Body of pancreas (tissue), 4 donors: Measurements from ENCODE around the gene CBR4. TPM values are rescaled to one million over a fixed set of nuclear protein-coding genes. Genes with fewer than 3 reads are reported as not detected.

ENCODE experiments used
- ATAC-seq: fragments of 150-250 bp; one replicate; pipeline ENCODE4 v1.9.1; 2016
- DNase-seq, 4 donors: peaks; one replicate each; pipeline ENCODE4 v3.0.0-alpha.2; 2019
- H3K27ac ChIP-seq, 4 donors: fragments of 200-600 bp; sonication (generic); 1 replicate in 3 of 4; 2 replicates in 1 of 4; pipeline versions ENCODE4 v1.5.1 to v1.6.1; 2016 to 2019; ENCODE audit warnings: mild to moderate bottlenecking in 1 of 4, mixed read lengths in 1 of 4, moderate library complexity in 1 of 4
- H3K27me3 ChIP-seq, 2 donors: fragments of 200-600 bp; sonication (generic); one replicate each; pipeline ENCODE4 v1.6.0; 2016; ENCODE audit warnings: mild to moderate bottlenecking in 1 of 2
- H3K36me3 ChIP-seq, 2 donors: fragments of 200-600 bp; sonication (generic); replicated peaks in 1 of 2; 2 replicates each; pipeline ENCODE4 v1.5.1; 2016; ENCODE audit warnings: low read depth in 2 of 2; ENCODE audit not compliant: insufficient read depth in 1 of 2
- H3K4me1 ChIP-seq: fragments of 200-600 bp; sonication (generic); one replicate; pipeline ENCODE4 v1.6.0; 2016
- H3K4me3 ChIP-seq, 2 donors: fragments of 200-600 bp; sonication (generic); 1 replicate in 1 of 2; 2 replicates in 1 of 2; pipeline ENCODE4 v1.5.1; 2016 to 2019
- H3K9me3 ChIP-seq, 3 donors: fragments of 200-600 bp; sonication (generic); 1 replicate in 2 of 3; 2 replicates in 1 of 3; pipeline ENCODE4 v1.5.1; 2016
- CTCF ChIP-seq, 7 experiments: fragments of 450-650 bp in 4 of 7; fragments of 200-600 bp in 3 of 7; sonication (generic) in 3 of 7; IDR thresholded peaks; one replicate each; pipeline ENCODE4 v1.5.1; 2016 to 2019; ENCODE audit warnings: antibody characterized with exemption in 7 of 7
- POLR2A ChIP-seq, 3 donors: fragments of 450-650 bp; IDR thresholded peaks; one replicate each; pipeline ENCODE4 v1.6.1; 2016; ENCODE audit warnings: antibody characterized with exemption in 3 of 3, mild to moderate bottlenecking in 2 of 3
- WGBS, 2 donors: methylation state at CpG; one replicate each; pipeline ENCODE4 v1.1.5; 2017; 5-methylcytosine and 5-hydroxymethylcytosine counted together
- intact Hi-C: fragments of 100-400 bp; cut with DNase I; formaldehyde crosslinking; loops from one replicate; pipeline ENCODE4 v1.15.1; 2023
- total RNA-seq, 2 donors: library from RNA; depleted of rRNA; stranded (reverse); fragments of >200 nt; gene quantifications; one replicate each; pipeline ENCODE4 v1.1.0, GENCODE V29; 2016

Gene CBR4
- total RNA-seq, 2 donors from 2014 or later = 24.1 to 24.4 TPM

GRCh38 chr4:168981942-168982341 lies 28.1 kb downstream of the CBR4 start:
- intact Hi-C loops = no loop called here
- no peak overlapping the region for H3K27ac ChIP-seq
- TF ChIP-seq POLR2A (IDR thresholded peaks at IDR 0.05) = no peak
- no peak for TF ChIP-seq CTCF (IDR thresholded peaks at IDR 0.05)
- H3K36me3 ChIP-seq = peaks cover 0 to 3% of the 10 kb centered on the region in 2 donors
- DNase-seq = no peak
- WGBS, 2 donors = 88 to 100% methylated on average over 1 of the region's 1 CpG
- H3K27me3 ChIP-seq = no peaks in the 10 kb centered on the region
- no peaks in the 10 kb centered on the region for H3K9me3 ChIP-seq
- H3K4me1 ChIP-seq = no peaks in the 10 kb centered on the region
- H3K4me3 ChIP-seq = no peak overlapping the region
- ATAC-seq = no peak

GRCh38 chr4:168981460-168981859 lies 28.6 kb downstream of the CBR4 start:
- ATAC-seq (no peak), DNase-seq (no peak)
- no peak overlapping the region for H3K4me3 ChIP-seq
- TF ChIP-seq CTCF (IDR thresholded peaks at IDR 0.05) (no peak), POLR2A (IDR thresholded peaks at IDR 0.05) (no peak)
- H3K27me3 ChIP-seq = no peaks in the 10 kb centered on the region
- H3K9me3 ChIP-seq = no peaks in the 10 kb centered on the region
- peaks cover 0 to 6% of the 10 kb centered on the region in 2 donors for H3K36me3 ChIP-seq
- intact Hi-C loops = no loop called here
- H3K27ac ChIP-seq = no peak overlapping the region
- no peaks in the 10 kb centered on the region for H3K4me1 ChIP-seq

GRCh38 chr4:168979338-168979737 lies 30.7 kb downstream of the CBR4 start:
- ATAC-seq (no peak), DNase-seq (no peak)
- Histone ChIP-seq H3K9me3 (no peaks in the 10 kb centered on the region), H3K36me3 (peaks cover 4 to 7% of the 10 kb centered on the region in 2 donors), H3K4me1 (no peaks in the 10 kb centered on the region), H3K4me3 (no peak overlapping the region), H3K27me3 (no peaks in the 10 kb centered on the region), H3K27ac (no peak overlapping the region)
- WGBS, 2 donors = 85 to 100% methylated on average over 3 to 7 of the region's 7 CpGs
- TF ChIP-seq CTCF (IDR thresholded peaks at IDR 0.05) (no peak), POLR2A (IDR thresholded peaks at IDR 0.05) (no peak)
- intact Hi-C loops = no loop called here

GRCh38 chr4:168978001-168978700 lies 31.9 kb downstream of the CBR4 start:
- Histone ChIP-seq H3K27ac (no peak overlapping the region), H3K4me1 (no peaks in the 10 kb centered on the region), H3K36me3 (peaks cover 4 to 7% of the 10 kb centered on the region in 2 donors), H3K9me3 (no peaks in the 10 kb centered on the region), H3K27me3 (no peaks in the 10 kb centered on the region), H3K4me3 (no peak overlapping the region)
- no peak for TF ChIP-seq POLR2A (IDR thresholded peaks at IDR 0.05)
- TF ChIP-seq CTCF (IDR thresholded peaks at IDR 0.05) = no peak
- WGBS, 2 donors = 91 to 100% methylated on average over 1 of the region's 1 CpG
- intact Hi-C loops = no loop called here
- no peak for DNase-seq
- no peak for ATAC-seq

- TF ChIP-seq POLR2A (IDR thresholded peaks at IDR 0.05) (no peak), CTCF (IDR thresholded peaks at IDR 0.05) (no peak)
- intact Hi-C loops = no loop called here
- 95 to 96% methylated on average over 4 of the region's 4 CpGs for WGBS, 2 donors
- Histone ChIP-seq H3K4me3 (no peak overlapping the region), H3K4me1 (no peaks in the 10 kb centered on the region), H3K9me3 (no peaks in the 10 kb centered on the region), H3K36me3 (peaks cover 4 to 7% of the 10 kb centered on the region in 2 donors), H3K27ac (no peak overlapping the region), H3K27me3 (no peaks in the 10 kb centered on the region)
- ATAC-seq (no peak), DNase-seq (no peak)
Observed at GRCh38 chr4:168972596-168972995, 37.5 kb downstream of the CBR4 start.
